LNCaP clone FGC (cell line): Measurements from ENCODE around the gene ZMYND19.

ENCODE experiments used
- DNase-seq: peaks from one replicate; pipeline ENCODE4 v3.0.0-alpha.2; 2011; ENCODE audit warnings: low read depth
- H3K4me3 ChIP-seq: 2 replicates; pipeline ENCODE4 v1.5.1; 2011; ENCODE audit warnings: mild to moderate bottlenecking, low read depth, low read length, control low read depth
- TF ChIP-seq, protein P1 (sequence below): IDR thresholded peaks from 2 replicates; pipeline ENCODE4 v1.5.1; 2012; ENCODE audit warnings: mild to moderate bottlenecking; ENCODE audit not compliant: control insufficient read depth, insufficient read depth; ENCODE audit errors: extremely low read depth

The ZMYND19 gene

DNA sequence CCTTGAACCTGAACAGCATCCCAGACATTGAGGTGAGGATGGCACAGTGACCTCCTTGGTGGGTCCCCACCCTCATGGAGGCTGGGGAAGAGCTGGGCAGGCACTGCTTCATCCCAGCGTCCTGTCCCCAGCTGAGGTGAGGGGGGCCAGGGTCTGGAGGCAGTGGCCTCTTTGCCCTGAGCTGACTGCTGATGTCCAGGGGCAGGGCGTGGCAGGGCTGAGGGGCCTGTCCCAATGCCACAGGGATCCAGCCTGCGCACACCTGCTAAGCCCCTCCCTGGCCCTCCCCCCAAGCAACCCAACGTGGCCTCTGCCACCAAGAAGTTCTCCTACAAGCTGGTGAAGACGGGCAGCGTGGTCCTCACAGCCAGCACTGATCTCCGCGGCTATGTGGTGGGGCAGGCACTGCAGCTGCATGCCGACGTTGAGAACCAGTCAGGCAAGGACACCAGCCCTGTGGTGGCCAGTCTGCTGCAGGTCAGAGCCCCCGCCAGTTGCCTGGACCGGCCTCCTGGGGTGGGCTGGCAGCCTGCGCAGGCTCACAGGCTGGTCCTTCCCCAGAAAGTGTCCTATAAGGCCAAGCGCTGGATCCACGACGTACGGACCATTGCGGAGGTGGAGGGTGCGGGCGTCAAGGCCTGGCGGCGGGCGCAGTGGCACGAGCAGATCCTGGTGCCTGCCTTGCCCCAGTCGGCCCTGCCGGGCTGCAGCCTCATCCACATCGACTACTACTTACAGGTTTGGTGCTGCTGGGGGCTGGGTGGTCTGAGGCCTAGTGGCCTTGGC, 23.6 kb upstream of the ZMYND19 start:
- TF ChIP-seq, protein P1, sequence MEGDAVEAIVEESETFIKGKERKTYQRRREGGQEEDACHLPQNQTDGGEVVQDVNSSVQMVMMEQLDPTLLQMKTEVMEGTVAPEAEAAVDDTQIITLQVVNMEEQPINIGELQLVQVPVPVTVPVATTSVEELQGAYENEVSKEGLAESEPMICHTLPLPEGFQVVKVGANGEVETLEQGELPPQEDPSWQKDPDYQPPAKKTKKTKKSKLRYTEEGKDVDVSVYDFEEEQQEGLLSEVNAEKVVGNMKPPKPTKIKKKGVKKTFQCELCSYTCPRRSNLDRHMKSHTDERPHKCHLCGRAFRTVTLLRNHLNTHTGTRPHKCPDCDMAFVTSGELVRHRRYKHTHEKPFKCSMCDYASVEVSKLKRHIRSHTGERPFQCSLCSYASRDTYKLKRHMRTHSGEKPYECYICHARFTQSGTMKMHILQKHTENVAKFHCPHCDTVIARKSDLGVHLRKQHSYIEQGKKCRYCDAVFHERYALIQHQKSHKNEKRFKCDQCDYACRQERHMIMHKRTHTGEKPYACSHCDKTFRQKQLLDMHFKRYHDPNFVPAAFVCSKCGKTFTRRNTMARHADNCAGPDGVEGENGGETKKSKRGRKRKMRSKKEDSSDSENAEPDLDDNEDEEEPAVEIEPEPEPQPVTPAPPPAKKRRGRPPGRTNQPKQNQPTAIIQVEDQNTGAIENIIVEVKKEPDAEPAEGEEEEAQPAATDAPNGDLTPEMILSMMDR, result no peak
- DNase-seq, result no peak
- no peak overlapping the region for H3K4me3 ChIP-seq

DNA sequence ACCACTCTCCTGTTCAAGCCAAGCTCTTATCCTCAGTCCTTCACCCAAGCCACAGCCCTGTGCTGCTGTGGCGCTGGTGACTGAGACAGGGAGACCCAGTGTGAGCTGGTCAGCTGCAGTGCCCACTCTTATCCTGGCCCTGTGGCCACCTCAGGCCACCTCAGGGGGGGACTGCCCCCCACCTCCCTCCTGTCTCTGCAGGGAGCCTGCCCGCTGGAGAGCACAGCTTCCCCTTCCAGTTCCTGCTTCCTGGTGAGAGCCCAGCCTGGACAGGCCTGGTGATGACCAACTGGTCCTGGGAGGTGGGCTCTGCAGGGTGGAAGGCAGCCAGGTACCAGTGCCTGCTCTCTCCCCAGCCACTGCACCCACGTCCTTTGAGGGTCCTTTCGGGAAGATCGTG, 22.9 kb upstream of the ZMYND19 start:
- H3K4me3 ChIP-seq, result no peak overlapping the region
- TF ChIP-seq, protein P1, result no peak
- DNase-seq, result no peak

DNA sequence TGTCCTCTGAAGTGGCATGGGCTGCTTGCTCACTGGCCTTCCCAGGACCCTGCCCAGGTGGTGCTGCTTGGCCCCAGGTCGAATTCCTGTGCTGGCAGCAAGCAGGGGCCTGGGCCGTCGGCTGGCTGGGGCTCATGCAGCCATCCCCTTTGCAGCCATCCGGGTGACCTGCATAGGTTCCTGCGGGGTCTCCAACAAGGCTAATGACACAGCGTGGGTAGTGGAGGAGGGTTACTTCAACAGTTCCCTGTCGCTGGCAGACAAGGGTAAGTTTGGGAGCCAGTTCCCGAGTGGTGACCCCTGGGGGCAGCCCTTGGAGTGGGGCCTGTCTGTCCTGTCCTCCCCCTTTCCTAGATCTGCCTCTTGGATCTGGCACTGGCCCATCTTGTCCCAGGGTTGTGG, 22.4 kb upstream of the ZMYND19 start:
- peak overlapping the region; percentile 19; the same call in 1 of the 2 replicates for H3K4me3 ChIP-seq
- no peak for DNase-seq
- TF ChIP-seq, protein P1, result no peak

GRCh38 chr9:137611623-137612609, 21.6 kb upstream of the ZMYND19 start:
- DNase-seq, result peak; percentile 96
- peak overlapping the region; percentile 19; the same call in 1 of the 2 replicates for H3K4me3 ChIP-seq

DNA sequence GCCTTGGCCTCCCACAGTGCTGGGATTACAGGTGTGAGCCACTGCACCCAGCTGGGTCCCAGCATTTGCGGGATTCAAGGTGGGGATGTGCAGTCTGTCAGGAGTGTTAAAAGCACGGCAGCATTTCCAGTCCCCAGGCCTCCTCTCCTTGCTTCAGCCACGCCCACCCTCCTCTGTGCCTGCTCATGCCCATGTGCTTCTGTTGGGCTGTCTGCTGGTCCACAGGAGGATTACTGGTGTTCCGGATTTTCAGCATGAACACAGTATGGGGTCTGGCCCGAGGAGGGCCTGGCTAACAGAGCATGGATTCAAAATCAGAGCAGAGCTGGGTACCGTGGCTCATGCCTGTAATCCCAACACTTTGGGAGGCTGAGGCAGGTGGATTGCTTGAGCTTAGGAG, 20.6 kb upstream of the ZMYND19 start:
- no peak overlapping the region for H3K4me3 ChIP-seq
- no peak for DNase-seq
- TF ChIP-seq, protein P1, result no peak

More at GRCh38 chr9:137611623-137612609, 21.6 kb upstream of the ZMYND19 start:
- TF ChIP-seq, protein P1, result peak; percentile 17; the same call in 1 of the 2 replicates

DNA sequence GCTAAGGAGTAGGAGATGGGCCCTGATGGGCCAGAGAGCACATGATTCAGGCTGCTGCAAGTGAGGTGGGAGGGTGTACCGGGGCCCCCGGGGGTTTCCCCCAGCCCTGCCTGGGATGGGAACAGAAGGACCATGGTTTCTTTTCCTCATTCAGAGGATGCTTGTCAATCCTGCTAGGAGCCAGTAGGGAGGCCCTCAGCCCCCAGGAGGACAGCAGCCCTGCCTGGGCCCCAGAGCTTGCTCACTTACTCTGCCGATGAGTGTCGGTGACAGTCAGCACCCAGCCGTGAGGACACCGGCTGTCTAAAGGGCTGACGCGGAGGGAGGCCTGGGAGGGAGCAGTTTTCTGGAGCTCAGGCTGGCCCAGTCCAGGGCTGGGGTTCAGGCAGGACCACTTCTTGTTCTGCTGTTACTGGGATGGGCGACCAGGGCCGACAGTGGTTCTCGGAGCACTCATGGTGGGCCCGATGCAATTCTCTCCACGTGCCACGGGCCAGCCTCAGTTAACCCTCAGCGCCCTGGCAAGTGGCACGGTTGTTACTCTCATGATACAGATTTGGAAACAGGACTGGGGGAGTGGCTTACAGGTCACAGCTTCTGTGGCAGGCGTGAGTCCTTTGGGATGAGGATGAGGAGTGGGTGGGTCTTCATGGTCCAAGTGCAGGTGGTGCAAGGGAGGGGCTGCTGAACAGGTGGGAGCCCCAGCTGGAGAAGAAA, 17.0 kb upstream of the ZMYND19 start:
- peak overlapping the region; percentile 72 for H3K4me3 ChIP-seq
- TF ChIP-seq, protein P1, result no peak
- DNase-seq, result no peak
